Right renal pelvis (tissue), 4 donors: ENCODE results near the gene FAS. TPM values are rescaled to one million over a fixed set of nuclear protein-coding genes. Genes with fewer than 3 reads are reported as not detected.
"Not testable (repeated sequence)": the region's sequence is repeated elsewhere in the genome, so short reads cannot be mapped to it uniquely, and the experiment has no call there.

Experiments used
- DNase-seq, 4 donors: peaks; one replicate each; pipeline ENCODE4 v3.0.0-alpha.2; 2013; ENCODE audit warnings: low read depth in 4 of 4, low spot score in 3 of 4, missing footprints in 1 of 4
- polyA plus RNA-seq, 4 donors: library from polyadenylated mRNA; unstranded; fragments of 120-200 nt; gene quantifications; one replicate each; pipeline ENCODE4 v1.2.1, GENCODE V29; 2013; ENCODE audit not compliant: insufficient read length in 4 of 4

FAS gene
- polyA plus RNA-seq, 4 donors, result 9.8 to 13.9 (median 11.8) TPM

DNA sequence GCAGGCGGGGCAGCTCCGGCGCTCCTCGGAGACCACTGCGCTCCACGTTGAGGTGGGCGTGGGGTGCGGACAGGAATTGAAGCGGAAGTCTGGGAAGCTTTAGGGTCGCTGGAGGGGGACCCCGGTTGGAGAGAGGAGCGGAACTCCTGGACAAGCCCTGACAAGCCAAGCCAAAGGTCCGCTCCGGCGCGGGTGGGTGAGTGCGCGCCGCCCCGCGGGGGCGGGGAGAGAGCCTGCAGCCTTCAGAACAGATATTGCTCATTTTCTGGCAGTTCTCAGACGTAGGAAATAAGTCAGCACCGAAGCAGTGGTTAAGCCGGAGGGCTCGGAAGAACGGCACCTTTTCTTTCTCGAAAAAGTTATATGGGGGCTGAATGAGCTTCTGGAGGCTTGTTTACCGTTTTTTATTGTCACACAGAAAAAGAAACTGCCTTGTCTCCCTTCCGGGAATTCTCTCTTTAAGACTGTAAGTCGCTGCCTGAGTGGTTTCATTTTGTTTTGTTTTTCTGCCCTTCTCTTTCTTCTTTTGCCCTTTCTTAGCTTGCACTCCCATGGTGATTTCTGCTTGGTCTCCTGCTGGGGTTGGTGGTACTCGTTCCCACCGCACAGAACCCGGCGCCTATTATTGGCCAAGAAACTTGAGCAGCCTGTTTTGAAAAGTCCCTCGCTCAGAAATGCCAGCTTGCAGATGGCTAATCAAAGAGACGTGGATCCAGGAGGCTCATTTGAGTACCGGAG, 732 bp downstream of the FAS start:
- peak; percentile 56 to 63 (median 60) for DNase-seq

- no peak for DNase-seq
These were observed 1.3 kb downstream of the FAS start for GRCh38 chr10:88991899-88992320.

DNA sequence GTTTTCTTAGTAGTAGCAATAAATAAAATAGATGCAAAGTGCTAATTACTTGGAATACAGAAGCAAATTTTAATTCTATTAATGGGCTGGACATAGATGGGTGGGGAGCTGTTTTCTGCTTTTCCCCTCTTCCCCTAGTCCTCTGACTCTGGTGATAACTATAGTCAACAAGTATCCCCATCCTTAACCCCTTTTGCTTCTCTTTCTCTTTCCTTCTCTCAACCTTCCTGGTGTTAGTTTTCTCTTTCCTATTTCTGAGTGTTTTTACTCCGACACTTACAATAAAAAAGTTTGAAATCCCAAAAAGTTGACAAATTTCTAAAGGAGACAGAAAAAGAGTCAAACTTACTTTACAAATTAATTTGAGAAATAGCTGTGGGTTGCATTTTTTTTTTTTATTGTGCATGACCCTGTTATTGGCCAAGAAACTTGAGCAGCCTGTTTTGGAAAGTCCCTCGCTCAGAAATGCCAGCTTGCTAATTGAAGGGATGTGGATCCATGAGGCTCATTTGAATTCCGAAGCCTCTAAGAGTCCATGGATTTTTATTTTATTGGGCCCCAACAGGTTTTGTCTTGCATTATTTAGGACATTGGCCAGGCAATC, 2.4 kb downstream of the FAS start:
- no peak for DNase-seq

GRCh38 chr10:88994019-88994418, 3.4 kb downstream of the FAS start:
- no peak for DNase-seq

DNA sequence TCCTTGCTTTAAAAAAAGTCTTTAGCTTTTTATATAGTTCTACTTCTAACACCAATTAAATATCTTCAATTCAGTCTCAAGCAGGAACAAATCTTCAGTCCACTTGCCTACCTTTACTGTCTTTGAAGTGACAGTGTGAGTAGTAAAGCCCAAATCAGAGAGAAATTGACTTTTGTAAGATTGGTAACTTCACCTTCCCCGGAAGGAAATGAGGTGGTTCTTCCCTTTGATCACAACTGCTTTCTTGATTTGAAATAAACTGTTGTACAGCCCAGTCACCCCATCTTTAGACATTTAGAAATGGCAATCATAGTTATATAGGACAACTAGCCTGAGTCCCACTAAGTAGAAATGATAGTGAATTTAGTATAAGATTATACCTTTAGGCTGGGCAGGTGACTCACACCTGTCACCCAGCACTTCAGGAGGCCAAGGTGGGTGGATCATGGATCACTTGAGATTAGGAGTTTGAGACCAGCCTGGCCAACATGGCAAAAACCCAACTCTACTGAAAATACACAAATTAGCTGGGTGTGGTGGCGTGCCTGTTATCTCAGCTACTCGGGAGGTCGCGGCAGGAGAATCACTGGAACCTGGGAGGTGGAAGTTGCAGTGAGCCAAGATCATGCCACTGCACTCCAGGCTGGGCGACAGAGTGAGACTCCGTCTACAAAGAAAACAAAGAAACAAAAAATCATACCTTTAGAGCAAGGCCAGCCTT, 4.7 kb downstream of the FAS start:
- DNase-seq, result no peak

DNA sequence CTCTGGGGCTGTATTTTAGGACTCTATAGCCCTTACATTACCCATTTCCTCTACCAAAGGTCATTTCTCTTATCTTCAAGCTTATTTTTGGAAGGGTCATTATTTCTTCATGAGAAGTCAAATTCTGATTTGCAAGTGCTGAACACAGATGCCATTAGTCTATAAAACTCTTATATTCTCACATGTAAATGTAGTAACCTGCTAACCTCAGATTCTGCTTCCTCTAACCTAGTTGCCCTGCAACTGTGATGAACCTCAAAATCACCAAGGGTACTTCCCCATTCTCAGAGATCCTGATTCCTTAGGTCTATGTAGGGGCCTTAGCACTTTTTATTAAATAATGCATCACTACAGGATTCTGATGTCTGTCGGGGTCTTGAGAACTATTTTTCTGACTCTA, 6.3 kb downstream of the FAS start:
- no peak for DNase-seq

DNA sequence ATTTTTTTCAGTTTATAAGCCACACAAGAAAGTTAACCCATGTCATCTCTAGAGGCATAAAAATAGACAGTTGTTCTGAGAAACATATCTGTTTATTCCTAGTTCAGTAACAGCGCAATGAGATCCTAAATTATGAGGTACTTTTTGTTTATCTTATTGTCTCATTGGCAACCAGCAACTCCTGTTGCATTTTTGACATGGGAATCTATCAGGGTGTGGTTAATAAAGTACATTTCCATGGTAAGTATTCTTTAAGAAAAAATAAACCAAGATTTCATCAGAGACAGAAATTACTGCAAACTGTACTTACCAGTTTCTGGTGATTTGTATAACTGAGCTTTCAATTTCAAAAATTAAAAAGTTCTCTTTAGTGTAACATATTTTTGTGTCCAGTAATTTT, 9.0 kb downstream of the FAS start:
- DNase-seq, result no peak

- no peak for DNase-seq
These were observed 10.6 kb downstream of the FAS start for GRCh38 chr10:89001024-89001728.

GRCh38 chr10:89001729-89002072, 11.1 kb downstream of the FAS start:
- DNase-seq, result peak in 1 of 4 donors; percentile 20

- DNase-seq, result no peak
These were observed 11.8 kb downstream of the FAS start for GRCh38 chr10:89002226-89002978.

GRCh38 chr10:89003344-89003743, 12.7 kb downstream of the FAS start:
- no peak for DNase-seq

- DNase-seq, result no peak
These were observed 16.7 kb downstream of the FAS start for GRCh38 chr10:89007129-89007893.

- not testable (repeated sequence) for DNase-seq
These were observed 28.2 kb downstream of the FAS start for GRCh38 chr10:89018700-89019346.

GRCh38 chr10:89019569-89020327, 29.1 kb downstream of the FAS start:
- DNase-seq, result no peak

DNA sequence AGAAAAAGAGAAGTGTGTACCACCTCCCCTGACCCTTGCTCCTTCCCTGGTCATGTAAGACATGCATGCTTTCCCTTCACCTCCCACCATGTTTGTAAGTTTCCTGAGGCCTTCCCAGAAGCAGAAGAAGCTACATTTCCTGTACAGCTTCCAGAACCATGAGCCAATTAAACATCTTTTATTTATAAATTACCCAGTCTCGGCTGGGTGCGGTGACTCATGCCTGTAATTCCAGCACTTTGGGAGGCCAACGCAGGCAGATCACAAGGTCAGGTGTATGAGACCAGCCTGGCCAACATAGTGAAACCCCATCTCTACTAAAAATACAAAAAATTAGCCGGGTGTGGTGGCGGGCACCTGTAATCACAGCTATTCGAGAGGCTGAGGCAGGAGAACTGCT, 30.9 kb downstream of the FAS start:
- not testable (repeated sequence) for DNase-seq

- DNase-seq, result no peak
These were observed 32.1 kb downstream of the FAS start for GRCh38 chr10:89022734-89023133.

- DNase-seq, result no peak
These were observed 34.9 kb downstream of the FAS start for GRCh38 chr10:89025453-89025852.

DNA sequence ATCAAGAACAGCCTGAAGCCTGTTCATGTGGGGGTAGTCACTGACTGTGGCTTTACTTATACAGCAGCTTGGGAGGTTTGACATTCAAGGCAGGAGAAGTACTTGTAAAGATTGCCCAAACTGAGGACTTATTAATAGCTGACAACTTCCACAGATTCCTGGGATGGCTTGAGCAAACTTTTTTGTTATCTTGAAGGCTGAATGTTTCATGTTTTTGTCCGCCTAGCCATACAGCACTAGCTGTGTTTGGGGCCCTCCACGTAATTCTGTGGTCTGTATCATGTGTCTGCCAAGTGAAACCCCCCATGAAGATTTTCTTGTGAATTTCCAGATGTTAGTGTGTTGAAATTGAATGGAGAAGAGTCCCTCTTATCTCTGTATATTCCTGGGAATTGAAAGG, 38.6 kb downstream of the FAS start:
- no peak for DNase-seq
